HepG2 (cell line): Measurements from ENCODE around the gene GAPDH. TPM values are rescaled to one million over a fixed set of nuclear protein-coding genes. Genes with fewer than 3 reads are reported as not detected.

ENCODE experiments used
- ARID5B ChIP-seq: IDR thresholded peaks from 2 replicates; pipeline ENCODE4 v1.4.0; 2020; ENCODE audit warnings: mild to moderate bottlenecking, missing genetic modification reagents
- DPF2 ChIP-seq: sonication (generic); formaldehyde crosslinking; IDR thresholded peaks from 2 replicates; pipeline ENCODE4 v1.4.0; 2020; ENCODE audit warnings: mild to moderate bottlenecking, low read depth, missing genetic modification reagents, borderline replicate concordance
- DRAP1 ChIP-seq: IDR thresholded peaks from 2 replicates; pipeline ENCODE4 v1.6.1; 2016; ENCODE audit warnings: missing genetic modification reagents, missing compliant biosample characterization
- HNRNPK ChIP-seq: fragments of 200-400 bp; formaldehyde crosslinking; IDR thresholded peaks from 2 replicates; pipeline ENCODE4 v1.6.1; 2018; ENCODE audit warnings: low read length, low read depth, moderate library complexity, mild to moderate bottlenecking; ENCODE audit not compliant: poor library complexity, severe bottlenecking
- KLF12 ChIP-seq: sonication (generic); formaldehyde crosslinking; IDR thresholded peaks from 2 replicates; pipeline ENCODE4 v1.4.0; 2020; ENCODE audit warnings: missing genetic modification reagents, borderline replicate concordance
- NPAS2 ChIP-seq: sonication (generic); formaldehyde crosslinking; IDR thresholded peaks from 2 replicates; pipeline ENCODE4 v1.8.0; 2022; ENCODE audit warnings: mild to moderate bottlenecking, missing genetic modification reagents, borderline replicate concordance
- PLSCR1 ChIP-seq: sonication (generic); formaldehyde crosslinking; IDR thresholded peaks from 2 replicates; pipeline ENCODE4 v1.5.0; 2020; ENCODE audit warnings: missing genetic modification reagents, mild to moderate bottlenecking, borderline replicate concordance
- TAF15 ChIP-seq: fragments of 200-400 bp; formaldehyde crosslinking; IDR thresholded peaks from one replicate; pipeline ENCODE4 v1.6.1; 2018; ENCODE audit warnings: mild to moderate bottlenecking, low read depth, low read length; ENCODE audit not compliant: poor library complexity, severe bottlenecking
- THAP11 ChIP-seq: IDR thresholded peaks from 2 replicates; pipeline ENCODE4 v1.6.1; 2016; ENCODE audit warnings: missing biosample characterization, missing genetic modification reagents
- TMF1 ChIP-seq: sonication (generic); formaldehyde crosslinking; IDR thresholded peaks from 2 replicates; pipeline ENCODE4 v1.8.1; 2022; ENCODE audit warnings: low read depth, missing genetic modification reagents
- TOE1 ChIP-seq: sonication (generic); formaldehyde crosslinking; IDR thresholded peaks from 2 replicates; pipeline ENCODE4 v1.4.0; 2020; ENCODE audit warnings: mild to moderate bottlenecking, missing genetic modification reagents
- ZBTB37 ChIP-seq: sonication (generic); formaldehyde crosslinking; IDR thresholded peaks from 2 replicates; pipeline ENCODE4 v1.4.0; 2020; ENCODE audit warnings: mild to moderate bottlenecking, missing genetic modification reagents
- ZC3H13 ChIP-seq: sonication (generic); formaldehyde crosslinking; IDR thresholded peaks from 2 replicates; pipeline ENCODE4 v1.8.1; 2023; ENCODE audit warnings: mild to moderate bottlenecking, missing genetic modification reagents, moderate library complexity
- ZFP41 ChIP-seq: sonication (generic); formaldehyde crosslinking; IDR thresholded peaks from 2 replicates; pipeline ENCODE4 v1.4.0; 2020; ENCODE audit warnings: mild to moderate bottlenecking, missing genetic modification reagents, borderline replicate concordance
- ZNF160 ChIP-seq: sonication (generic); formaldehyde crosslinking; IDR thresholded peaks from 2 replicates; pipeline ENCODE4 v1.8.0; 2022; ENCODE audit warnings: mild to moderate bottlenecking, inconsistent platforms, missing genetic modification reagents
- ZNF281 ChIP-seq: sonication (generic); formaldehyde crosslinking; IDR thresholded peaks from 2 replicates; pipeline ENCODE4 v1.4.0; 2020; ENCODE audit warnings: missing genetic modification reagents, borderline replicate concordance
- ZNF333 ChIP-seq: sonication (generic); formaldehyde crosslinking; IDR thresholded peaks from 2 replicates; pipeline ENCODE4 v1.4.0; 2020; ENCODE audit warnings: mild to moderate bottlenecking, missing genetic modification reagents, borderline replicate concordance
- ZNF513 ChIP-seq: sonication (generic); formaldehyde crosslinking; conservative IDR thresholded peaks from 2 replicates; pipeline ENCODE4 v1.5.0; 2020; ENCODE audit warnings: missing genetic modification reagents
- ZNF768 ChIP-seq: sonication (generic); formaldehyde crosslinking; IDR thresholded peaks from 2 replicates; pipeline ENCODE4 v1.4.0; 2020; ENCODE audit warnings: missing genetic modification reagents
- polyA plus RNA-seq, 8 experiments: library from polyadenylated mRNA; depleted of rRNA in 3 of 8; stranded (reverse) in 7 of 8; unstranded in 1 of 8; fragments of >200 nt; fragmentation: Illumina TruSeq in 4 of 8; extraction: Trizol in 4 of 8; gene quantifications; 2 replicates each; pipeline versions ENCODE4 v1.2.1 to v1.2.3, GENCODE V29; 2011 to 2016; ENCODE audit warnings: low read depth in 4 of 8, missing spikeins in 1 of 8, mixed read lengths in 1 of 8; ENCODE audit not compliant: insufficient read depth in 1 of 8
- total RNA-seq, 5 experiments: library from RNA; depleted of rRNA; stranded (reverse); fragments of >200 nt; fragmentation: Illumina TruSeq; extraction: Trizol; gene quantifications; 2 replicates each; pipeline ENCODE4 v1.2.3, GENCODE V29; 2016; ENCODE audit warnings: low read depth in 1 of 5

GAPDH gene
- total and polyA plus RNA-seq, 2 of the 13 experiments (the other 11 are each of a cell fraction or from before 2014, with no cell fraction given) = 3,038 to 12,722 TPM

- TF ChIP-seq ZBTB37 (CRISPR knock-in tag) = no peak
- no peak for TF ChIP-seq NPAS2 (CRISPR knock-in tag)
- TF ChIP-seq ZNF160 (CRISPR knock-in tag) = 0 out of 2 replicates have a peak, but pooled peaks have one; percentile 10
- TF ChIP-seq KLF12 (CRISPR knock-in tag) = no peak
- no peak for TF ChIP-seq DRAP1 (CRISPR knock-in tag)
- TF ChIP-seq HNRNPK = peak; percentile 47
- 0 out of 2 replicates have a peak, but pooled peaks have one; percentile 66 for TF ChIP-seq ZNF281 (CRISPR knock-in tag)
- TF ChIP-seq TMF1 (CRISPR knock-in tag) = no peak
- TF ChIP-seq ZNF333 (CRISPR knock-in tag) = no peak
- TF ChIP-seq TOE1 (CRISPR knock-in tag) = no peak
- TF ChIP-seq ZC3H13 (CRISPR knock-in tag) = no peak; the same call in 1 of the 2 replicates
- TF ChIP-seq ARID5B (CRISPR knock-in tag) = 0 out of 2 replicates have a peak, but pooled peaks have one; percentile 1
- TF ChIP-seq ZNF768 = 0 out of 2 replicates have a peak, but pooled peaks have one; percentile 5
- no peak for TF ChIP-seq ZFP41 (CRISPR knock-in tag)
- TF ChIP-seq DPF2 (CRISPR knock-in tag) = no peak
- 0 out of 2 replicates have a peak, but pooled peaks have one; percentile 2 for TF ChIP-seq THAP11 (CRISPR knock-in tag)
- peak; percentile 28 for TF ChIP-seq TAF15
- TF ChIP-seq PLSCR1 = no peak
- no peak for TF ChIP-seq ZNF513 (CRISPR knock-in tag)
Measured at GRCh38 chr12:6534695-6534944, 303 bp downstream of the GAPDH start (continued).
